VCaP (cell line): ENCODE results near the gene ERC2.

Experiments used
- H3K27ac ChIP-seq: fragments of 450-650 bp; 2 replicates; pipeline ENCODE4 v1.5.1; 2017
- TF ChIP-seq, protein P1 (sequence below): fragments of 450-650 bp; conservative IDR thresholded peaks from 2 replicates; pipeline ENCODE4 v1.5.1; 2017; ENCODE audit warnings: mild to moderate bottlenecking, moderate library complexity

Gene ERC2

DNA sequence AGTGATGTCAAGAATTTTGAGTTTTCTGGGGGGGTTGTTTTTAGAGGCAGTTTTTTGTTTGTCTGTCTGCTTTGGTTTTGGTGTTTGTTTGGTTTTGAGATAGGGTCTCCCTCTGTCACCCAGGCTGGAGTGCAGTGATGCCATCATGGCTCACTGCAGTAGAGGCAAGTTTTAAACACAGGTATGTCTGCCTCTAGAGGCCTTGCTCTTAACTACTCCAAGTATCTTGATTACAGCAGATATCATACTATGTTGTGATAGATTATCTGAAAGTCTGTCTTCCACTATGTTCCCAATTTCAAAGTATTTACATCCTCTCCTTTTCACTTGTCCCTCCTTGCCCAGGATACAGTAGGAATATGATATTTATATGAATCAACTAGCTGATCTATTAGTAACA is 57.7 kb downstream of the ERC2 start:
- TF ChIP-seq, protein P1, sequence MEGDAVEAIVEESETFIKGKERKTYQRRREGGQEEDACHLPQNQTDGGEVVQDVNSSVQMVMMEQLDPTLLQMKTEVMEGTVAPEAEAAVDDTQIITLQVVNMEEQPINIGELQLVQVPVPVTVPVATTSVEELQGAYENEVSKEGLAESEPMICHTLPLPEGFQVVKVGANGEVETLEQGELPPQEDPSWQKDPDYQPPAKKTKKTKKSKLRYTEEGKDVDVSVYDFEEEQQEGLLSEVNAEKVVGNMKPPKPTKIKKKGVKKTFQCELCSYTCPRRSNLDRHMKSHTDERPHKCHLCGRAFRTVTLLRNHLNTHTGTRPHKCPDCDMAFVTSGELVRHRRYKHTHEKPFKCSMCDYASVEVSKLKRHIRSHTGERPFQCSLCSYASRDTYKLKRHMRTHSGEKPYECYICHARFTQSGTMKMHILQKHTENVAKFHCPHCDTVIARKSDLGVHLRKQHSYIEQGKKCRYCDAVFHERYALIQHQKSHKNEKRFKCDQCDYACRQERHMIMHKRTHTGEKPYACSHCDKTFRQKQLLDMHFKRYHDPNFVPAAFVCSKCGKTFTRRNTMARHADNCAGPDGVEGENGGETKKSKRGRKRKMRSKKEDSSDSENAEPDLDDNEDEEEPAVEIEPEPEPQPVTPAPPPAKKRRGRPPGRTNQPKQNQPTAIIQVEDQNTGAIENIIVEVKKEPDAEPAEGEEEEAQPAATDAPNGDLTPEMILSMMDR, result no peak
- no peak overlapping the region for H3K27ac ChIP-seq

DNA sequence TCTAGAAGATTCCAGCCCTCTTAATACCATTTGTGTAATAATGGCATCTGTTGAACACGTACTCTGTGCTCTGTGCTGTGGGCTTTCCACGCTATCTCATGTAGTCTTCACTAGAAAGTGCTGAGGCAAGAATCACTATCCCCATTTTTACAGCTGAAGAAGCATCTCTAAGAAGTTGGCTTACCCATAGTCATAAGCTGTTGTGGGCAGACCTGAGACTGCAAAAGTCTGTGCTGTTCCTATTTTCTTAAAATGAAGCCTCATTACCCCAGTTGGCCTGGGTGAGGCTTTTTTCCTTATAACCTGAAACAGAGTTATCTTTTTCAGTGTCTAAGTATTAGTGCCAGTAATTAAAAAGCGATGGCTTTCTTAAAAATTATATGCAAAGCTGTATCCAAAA is 58.5 kb downstream of the ERC2 start:
- H3K27ac ChIP-seq, result no peak overlapping the region
- TF ChIP-seq, protein P1, result no peak

DNA sequence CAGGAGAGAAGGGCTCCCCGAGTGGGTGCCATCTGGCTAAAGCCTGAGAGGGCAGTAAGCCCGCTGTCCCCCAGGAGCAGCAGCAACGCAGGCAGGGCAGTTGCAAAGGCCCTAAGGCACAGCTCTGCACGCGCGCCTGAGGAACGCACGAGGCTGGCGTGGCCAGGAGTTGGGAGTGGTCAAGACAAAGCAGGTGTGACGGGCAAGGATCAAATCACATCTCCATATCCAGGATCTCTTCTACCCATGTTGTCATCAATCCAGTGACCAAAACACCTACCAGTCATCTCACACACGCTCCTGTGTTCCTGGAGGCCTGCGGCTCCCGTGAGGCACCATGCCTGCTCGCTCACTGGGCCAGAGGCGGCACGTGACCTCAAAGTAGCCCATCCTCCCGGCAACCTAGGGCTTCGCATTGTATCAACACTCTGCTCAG is 59.5 kb downstream of the ERC2 start:
- no peak overlapping the region for H3K27ac ChIP-seq
- TF ChIP-seq, protein P1, result no peak

DNA sequence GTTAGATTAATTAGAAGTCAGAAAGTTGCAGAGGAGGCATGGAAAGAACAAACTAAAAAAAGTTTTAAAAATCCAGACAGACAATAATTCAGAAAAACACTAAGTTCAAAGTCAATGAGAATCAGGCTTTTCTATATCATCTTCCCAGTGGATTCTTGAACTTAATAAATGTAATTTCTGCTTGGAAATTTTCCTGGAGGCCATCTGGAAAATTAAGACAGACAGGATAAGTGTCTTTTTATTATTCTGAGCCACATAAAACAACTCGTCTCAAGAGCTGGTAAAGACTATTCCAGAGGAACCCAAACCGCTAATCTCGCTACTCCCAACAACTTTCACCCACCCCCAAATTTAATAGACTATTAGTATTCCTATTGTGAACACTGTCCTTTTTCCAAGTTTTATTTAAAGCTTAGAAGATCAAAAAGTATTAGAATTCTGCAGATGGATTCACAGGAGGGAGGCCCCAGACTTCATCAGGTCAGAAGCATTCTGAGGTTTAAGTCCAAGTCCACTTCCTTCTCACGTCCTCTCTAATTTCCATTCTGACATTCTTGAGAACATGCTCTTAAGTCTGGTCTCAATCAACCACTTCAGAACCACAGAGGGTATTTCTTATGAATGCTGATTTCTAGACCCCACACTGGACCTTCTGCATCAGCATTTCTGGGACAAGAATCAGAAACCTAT is 61.3 kb downstream of the ERC2 start:
- no peak overlapping the region for H3K27ac ChIP-seq

DNA sequence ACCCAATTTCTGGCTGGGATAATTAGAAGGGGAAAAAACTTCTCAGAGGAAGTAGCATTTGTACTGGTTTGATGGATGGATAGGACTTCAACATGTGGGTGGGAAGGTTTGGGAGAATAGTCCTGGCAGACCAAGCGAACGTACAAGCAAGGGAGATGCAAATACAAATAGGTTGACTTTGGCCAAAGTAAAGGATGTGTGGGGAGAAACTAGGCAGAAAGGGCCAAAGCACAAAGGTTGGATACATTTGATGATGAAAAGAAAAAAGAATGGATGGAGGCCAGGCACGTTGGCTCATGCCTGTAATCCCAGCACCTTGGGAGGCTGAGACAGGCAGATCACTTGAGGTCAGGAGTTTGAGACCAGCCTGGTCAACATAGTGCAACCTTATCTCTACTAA is 63.4 kb downstream of the ERC2 start:
- TF ChIP-seq, protein P1, result no peak
- H3K27ac ChIP-seq, result no peak overlapping the region

More for the DNA sequence above, 61.3 kb downstream of the ERC2 start:
- TF ChIP-seq, protein P1, result no peak

DNA sequence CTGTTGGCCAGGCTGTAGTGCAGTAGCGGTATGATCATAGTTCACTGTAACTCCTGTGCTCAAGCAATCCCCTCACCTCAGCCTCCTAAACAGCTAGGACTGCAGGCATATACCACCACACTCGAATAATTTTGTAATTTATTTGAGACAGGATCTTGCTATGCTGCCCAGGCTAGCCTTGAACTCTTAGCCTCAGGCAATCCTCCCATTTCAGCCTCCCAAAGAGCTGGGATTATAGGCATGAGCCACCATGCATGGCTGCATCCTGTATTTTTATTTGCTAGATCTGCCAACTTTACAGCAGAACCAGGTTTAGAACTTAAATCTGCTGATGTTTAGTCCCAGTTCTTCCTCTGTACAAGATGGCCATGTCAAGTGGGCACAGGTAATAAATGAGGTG is 69.6 kb downstream of the ERC2 start:
- no peak overlapping the region for H3K27ac ChIP-seq
- TF ChIP-seq, protein P1, result no peak

DNA sequence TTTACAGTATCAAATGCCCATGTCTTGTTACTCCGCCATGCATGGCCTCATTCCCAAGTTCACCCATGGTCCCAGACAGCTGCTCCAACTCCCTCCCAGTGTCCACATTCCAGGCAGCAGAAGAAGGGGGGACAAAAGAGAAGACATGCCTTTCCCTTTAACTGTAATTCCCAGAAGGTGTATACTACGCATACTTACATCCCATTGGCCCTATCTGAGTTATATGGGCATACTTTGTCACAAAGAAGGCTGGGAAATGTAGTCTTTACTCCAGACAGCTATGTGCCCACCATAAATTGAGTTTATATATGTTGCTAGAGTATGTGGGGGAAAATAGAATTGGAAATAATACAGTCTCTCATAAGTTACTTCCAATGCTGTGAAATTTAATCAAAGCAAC is 70.5 kb downstream of the ERC2 start:
- TF ChIP-seq, protein P1, result no peak
- no peak overlapping the region for H3K27ac ChIP-seq
